ENCODE measurements around the gene DCP1B. TPM values are rescaled to one million over a fixed set of nuclear protein-coding genes. Genes with fewer than 3 reads are reported as not detected.

DCP1B gene
- total and polyA plus RNA-seq, 2 experiments from 2014 or later = 27.8 to 27.9 TPM

DNA sequence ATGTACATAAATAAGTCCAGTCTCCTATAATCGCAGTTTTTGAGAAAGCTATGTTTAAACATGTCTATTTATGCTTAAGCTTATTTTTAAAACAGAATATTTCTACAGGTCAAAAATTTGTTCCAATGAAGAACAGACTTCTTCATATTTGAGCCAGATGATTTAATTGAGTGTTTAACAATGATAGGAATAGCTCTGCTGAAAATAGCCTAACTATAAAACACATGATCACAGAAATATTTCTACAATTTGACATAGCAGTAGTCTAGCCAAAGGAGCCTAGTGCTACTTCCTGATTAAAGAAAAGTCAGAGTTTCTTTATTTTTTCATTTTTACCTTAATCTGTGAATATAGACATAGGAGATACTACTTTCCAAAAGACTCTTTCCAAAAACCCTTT, 29.4 kb downstream of the DCP1B start:
- Histone ChIP-seq H3K27me3 (no peaks in the 10 kb centered on the region), H3K4me3 (no peak overlapping the region), H3K27ac (peak overlapping the region; percentile 99), H3K9me3 (ENCODE audit: low read depth) (no peaks in the 10 kb centered on the region), H3K4me1 (ENCODE audit: low read depth) (peaks cover 67% of the 10 kb centered on the region), H3K36me3 (no peaks in the 10 kb centered on the region)
- DNase-seq (ENCODE audit: low read depth in 1 of 2, low spot score in 1 of 2) = no peak
- TF ChIP-seq, protein P1, sequence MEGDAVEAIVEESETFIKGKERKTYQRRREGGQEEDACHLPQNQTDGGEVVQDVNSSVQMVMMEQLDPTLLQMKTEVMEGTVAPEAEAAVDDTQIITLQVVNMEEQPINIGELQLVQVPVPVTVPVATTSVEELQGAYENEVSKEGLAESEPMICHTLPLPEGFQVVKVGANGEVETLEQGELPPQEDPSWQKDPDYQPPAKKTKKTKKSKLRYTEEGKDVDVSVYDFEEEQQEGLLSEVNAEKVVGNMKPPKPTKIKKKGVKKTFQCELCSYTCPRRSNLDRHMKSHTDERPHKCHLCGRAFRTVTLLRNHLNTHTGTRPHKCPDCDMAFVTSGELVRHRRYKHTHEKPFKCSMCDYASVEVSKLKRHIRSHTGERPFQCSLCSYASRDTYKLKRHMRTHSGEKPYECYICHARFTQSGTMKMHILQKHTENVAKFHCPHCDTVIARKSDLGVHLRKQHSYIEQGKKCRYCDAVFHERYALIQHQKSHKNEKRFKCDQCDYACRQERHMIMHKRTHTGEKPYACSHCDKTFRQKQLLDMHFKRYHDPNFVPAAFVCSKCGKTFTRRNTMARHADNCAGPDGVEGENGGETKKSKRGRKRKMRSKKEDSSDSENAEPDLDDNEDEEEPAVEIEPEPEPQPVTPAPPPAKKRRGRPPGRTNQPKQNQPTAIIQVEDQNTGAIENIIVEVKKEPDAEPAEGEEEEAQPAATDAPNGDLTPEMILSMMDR (IDR thresholded peaks at IDR 0.05; ENCODE audit: low read depth, low read length) = no peak

DNA sequence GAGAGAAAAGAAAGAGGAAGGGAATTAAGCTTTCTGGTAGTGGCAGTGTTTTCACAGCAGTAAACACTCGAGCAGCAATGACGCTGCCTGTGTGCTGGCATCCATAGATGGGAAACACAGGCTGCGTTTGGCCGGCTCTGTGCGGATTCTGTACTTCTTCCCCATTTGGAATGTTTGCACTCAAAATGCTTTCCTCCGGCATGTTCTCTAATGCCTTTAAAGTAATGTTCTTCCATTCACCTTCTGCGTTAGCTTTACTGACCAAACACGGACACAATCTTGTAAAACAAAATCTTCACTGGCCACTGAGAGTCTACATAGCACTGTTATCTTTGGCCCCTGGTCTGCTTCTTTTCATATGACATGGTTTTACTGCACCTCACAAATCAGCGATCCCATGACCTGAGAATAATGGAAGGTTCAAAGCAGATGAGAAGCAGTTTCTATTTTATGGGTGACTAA, 31.4 kb downstream of the DCP1B start:
- DNase-seq (ENCODE audit: low read depth in 1 of 2, low spot score in 1 of 2) = peak; percentile 36 to 87
- H3K9me3 ChIP-seq (ENCODE audit: low read depth) = no peaks in the 10 kb centered on the region
- peaks cover 81% of the 10 kb centered on the region for H3K4me1 ChIP-seq (ENCODE audit: low read depth)
- TF ChIP-seq, protein P1 (IDR thresholded peaks at IDR 0.05; ENCODE audit: low read depth, low read length) = no peak
- H3K27me3 ChIP-seq = no peaks in the 10 kb centered on the region
- H3K4me3 ChIP-seq = peak overlapping the region; percentile 31
- no peaks in the 10 kb centered on the region for H3K36me3 ChIP-seq
- peak overlapping the region; percentile 99 for H3K27ac ChIP-seq

DNA sequence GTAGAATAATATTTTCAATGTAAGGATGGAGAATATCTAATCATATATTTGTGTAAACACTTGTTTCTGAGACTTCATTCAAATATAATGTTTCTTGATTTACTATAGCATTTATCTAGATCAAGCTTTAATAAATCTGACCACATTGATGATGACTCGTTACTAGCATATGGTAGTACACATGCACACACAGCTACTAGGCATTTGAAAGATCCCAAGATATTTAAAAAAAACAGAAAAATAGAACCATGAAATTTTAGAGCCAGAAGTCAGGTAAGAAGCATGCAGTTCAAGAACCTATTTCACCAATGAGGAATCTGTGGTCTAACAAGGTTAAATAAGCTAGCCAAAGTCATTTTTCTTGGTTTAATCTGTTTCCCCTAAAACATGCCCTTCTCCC, 32.0 kb downstream of the DCP1B start:
- Histone ChIP-seq H3K4me3 (peak overlapping the region; percentile 31), H3K27me3 (no peaks in the 10 kb centered on the region), H3K9me3 (ENCODE audit: low read depth) (no peaks in the 10 kb centered on the region)

DNA sequence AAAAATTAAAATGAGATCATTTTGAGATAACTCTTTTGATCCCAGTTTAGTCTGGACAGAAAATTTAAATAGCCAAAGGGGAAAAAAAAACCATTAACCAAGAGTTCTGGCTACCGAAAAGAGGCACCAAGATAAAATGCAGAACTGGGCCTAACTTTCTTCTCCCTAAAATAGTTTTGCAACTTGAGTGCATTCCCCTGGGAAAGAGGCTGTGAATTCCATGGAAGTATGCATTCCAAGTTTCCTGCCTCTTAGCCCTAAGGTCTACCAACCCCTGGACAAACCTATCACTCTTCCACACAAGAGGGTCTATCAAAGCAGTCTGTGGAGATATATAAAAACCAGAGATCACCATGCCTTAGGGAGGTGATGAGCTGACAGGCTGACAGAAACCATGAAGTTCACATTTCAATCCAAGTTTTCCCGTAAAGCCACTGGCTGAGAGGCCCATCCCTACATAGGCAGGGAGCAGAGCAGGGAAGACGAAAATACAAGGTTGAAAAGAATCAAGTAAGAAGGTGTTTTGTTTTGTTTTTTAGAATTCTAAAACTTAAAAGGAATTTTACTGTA, 33.8 kb downstream of the DCP1B start:
- H3K36me3 ChIP-seq = no peaks in the 10 kb centered on the region

More for the DNA sequence above, 32.0 kb downstream of the DCP1B start:
- Histone ChIP-seq H3K4me1 (ENCODE audit: low read depth) (peaks cover 85% of the 10 kb centered on the region), H3K36me3 (no peaks in the 10 kb centered on the region), H3K27ac (peak overlapping the region; percentile 99)
- TF ChIP-seq, protein P1 (IDR thresholded peaks at IDR 0.05; ENCODE audit: low read depth, low read length) = no peak
- DNase-seq (ENCODE audit: low read depth in 1 of 2, low spot score in 1 of 2) = peak in 1 of 2 donors; percentile 24

DNA sequence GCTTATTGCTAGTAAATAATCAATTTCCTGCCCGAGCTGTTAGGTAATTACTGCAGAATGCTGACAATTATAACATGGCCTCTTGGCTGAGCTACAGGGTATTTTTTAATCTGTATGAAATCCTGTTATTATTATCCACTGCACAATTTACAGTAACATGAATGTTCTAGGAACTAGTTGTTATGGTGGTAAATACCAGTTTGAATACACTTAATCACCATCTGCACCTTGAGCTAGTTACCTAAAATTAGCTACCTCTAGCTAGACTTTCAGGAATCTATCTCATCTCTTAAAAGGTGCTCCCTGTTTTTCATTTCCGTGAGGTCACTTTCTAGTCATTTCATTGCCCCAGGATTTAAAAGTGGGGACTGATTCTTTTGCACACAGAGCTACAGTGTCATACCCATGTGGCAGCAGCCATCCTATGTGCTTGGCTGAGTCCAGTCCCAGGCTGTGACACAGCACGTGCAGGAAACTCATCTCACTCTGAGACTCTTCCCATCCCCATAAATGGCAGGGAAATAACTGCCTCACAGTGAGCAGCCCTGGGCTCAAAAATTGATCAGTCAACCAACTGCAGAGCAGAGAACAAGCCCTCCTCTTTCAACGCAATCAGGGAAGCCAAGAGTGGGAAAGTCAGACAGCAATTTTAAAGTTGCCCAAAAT, 37.6 kb downstream of the DCP1B start:
- peaks cover 48% of the 10 kb centered on the region for H3K4me1 ChIP-seq (ENCODE audit: low read depth)
- TF ChIP-seq, protein P1 (IDR thresholded peaks at IDR 0.05; ENCODE audit: low read depth, low read length) = no peak
- peak overlapping the region; percentile 93 for H3K27ac ChIP-seq
- H3K36me3 ChIP-seq = peaks cover 6% of the 10 kb centered on the region
- H3K4me3 ChIP-seq = no peak overlapping the region
- H3K27me3 ChIP-seq = no peaks in the 10 kb centered on the region
- no peaks in the 10 kb centered on the region for H3K9me3 ChIP-seq (ENCODE audit: low read depth)
- peak in 1 of 2 donors; percentile 66 for DNase-seq (ENCODE audit: low read depth in 1 of 2, low spot score in 1 of 2)

More for the DNA sequence above, 33.8 kb downstream of the DCP1B start:
- Histone ChIP-seq H3K4me1 (ENCODE audit: low read depth) (peaks cover 80% of the 10 kb centered on the region), H3K9me3 (ENCODE audit: low read depth) (no peaks in the 10 kb centered on the region), H3K27me3 (no peaks in the 10 kb centered on the region), H3K27ac (peak overlapping the region; percentile 99), H3K4me3 (peak overlapping the region; percentile 31)
- TF ChIP-seq, protein P1 (IDR thresholded peaks at IDR 0.05; ENCODE audit: low read depth, low read length) = no peak
- DNase-seq (ENCODE audit: low read depth in 1 of 2, low spot score in 1 of 2) = peak; percentile 36 to 61
